ENCODE measurements around the gene GNAI1. TPM values are rescaled to one million over a fixed set of nuclear protein-coding genes. Genes with fewer than 3 reads are reported as not detected.

GNAI1 gene
- total and polyA plus RNA-seq, 2 of the 13 experiments (the other 11 are each of a cell fraction or from before 2014, with no cell fraction given), result 3.5 to 5.7 TPM

- TF ChIP-seq, protein P1, sequence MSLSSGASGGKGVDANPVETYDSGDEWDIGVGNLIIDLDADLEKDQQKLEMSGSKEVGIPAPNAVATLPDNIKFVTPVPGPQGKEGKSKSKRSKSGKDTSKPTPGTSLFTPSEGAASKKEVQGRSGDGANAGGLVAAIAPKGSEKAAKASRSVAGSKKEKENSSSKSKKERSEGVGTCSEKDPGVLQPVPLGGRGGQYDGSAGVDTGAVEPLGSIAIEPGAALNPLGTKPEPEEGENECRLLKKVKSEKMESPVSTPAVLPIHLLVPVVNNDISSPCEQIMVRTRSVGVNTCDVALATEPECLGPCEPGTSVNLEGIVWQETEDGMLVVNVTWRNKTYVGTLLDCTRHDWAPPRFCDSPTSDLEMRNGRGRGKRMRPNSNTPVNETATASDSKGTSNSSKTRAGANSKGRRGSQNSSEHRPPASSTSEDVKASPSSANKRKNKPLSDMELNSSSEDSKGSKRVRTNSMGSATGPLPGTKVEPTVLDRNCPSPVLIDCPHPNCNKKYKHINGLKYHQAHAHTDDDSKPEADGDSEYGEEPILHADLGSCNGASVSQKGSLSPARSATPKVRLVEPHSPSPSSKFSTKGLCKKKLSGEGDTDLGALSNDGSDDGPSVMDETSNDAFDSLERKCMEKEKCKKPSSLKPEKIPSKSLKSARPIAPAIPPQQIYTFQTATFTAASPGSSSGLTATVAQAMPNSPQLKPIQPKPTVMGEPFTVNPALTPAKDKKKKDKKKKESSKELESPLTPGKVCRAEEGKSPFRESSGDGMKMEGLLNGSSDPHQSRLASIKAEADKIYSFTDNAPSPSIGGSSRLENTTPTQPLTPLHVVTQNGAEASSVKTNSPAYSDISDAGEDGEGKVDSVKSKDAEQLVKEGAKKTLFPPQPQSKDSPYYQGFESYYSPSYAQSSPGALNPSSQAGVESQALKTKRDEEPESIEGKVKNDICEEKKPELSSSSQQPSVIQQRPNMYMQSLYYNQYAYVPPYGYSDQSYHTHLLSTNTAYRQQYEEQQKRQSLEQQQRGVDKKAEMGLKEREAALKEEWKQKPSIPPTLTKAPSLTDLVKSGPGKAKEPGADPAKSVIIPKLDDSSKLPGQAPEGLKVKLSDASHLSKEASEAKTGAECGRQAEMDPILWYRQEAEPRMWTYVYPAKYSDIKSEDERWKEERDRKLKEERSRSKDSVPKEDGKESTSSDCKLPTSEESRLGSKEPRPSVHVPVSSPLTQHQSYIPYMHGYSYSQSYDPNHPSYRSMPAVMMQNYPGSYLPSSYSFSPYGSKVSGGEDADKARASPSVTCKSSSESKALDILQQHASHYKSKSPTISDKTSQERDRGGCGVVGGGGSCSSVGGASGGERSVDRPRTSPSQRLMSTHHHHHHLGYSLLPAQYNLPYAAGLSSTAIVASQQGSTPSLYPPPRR (CRISPR knock-in tag; IDR thresholded peaks at IDR 0.05; ENCODE audit: borderline replicate concordance), result peak; percentile 31; the same call in 1 of the 2 replicates
- TF ChIP-seq NR2F1 (CRISPR knock-in tag; IDR thresholded peaks at IDR 0.05), result no peak
- no peak for TF ChIP-seq ZSCAN21 (CRISPR knock-in tag; IDR thresholded peaks at IDR 0.05; ENCODE audit: borderline replicate concordance)
- TF ChIP-seq ZNF644 (CRISPR knock-in tag; IDR thresholded peaks at IDR 0.05; ENCODE audit: low read depth), result peak; percentile 76
- peak; percentile 61; the same call in 1 of the 2 replicates for TF ChIP-seq HMG20B (CRISPR knock-in tag; conservative IDR thresholded peaks at IDR 0.05)
- TF ChIP-seq, protein P2, sequence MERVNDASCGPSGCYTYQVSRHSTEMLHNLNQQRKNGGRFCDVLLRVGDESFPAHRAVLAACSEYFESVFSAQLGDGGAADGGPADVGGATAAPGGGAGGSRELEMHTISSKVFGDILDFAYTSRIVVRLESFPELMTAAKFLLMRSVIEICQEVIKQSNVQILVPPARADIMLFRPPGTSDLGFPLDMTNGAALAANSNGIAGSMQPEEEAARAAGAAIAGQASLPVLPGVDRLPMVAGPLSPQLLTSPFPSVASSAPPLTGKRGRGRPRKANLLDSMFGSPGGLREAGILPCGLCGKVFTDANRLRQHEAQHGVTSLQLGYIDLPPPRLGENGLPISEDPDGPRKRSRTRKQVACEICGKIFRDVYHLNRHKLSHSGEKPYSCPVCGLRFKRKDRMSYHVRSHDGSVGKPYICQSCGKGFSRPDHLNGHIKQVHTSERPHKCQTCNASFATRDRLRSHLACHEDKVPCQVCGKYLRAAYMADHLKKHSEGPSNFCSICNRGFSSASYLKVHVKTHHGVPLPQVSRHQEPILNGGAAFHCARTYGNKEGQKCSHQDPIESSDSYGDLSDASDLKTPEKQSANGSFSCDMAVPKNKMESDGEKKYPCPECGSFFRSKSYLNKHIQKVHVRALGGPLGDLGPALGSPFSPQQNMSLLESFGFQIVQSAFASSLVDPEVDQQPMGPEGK (CRISPR knock-in tag; IDR thresholded peaks at IDR 0.05), result peak; percentile 63
- no peak; the same call in 1 of the 2 replicates for TF ChIP-seq LCORL (IDR thresholded peaks at IDR 0.05)
- TF ChIP-seq LCORL (CRISPR knock-in tag; IDR thresholded peaks at IDR 0.05), result 0 out of 2 replicates have a peak, but pooled peaks have one; percentile 27
- no peak for TF ChIP-seq ARHGAP35 (CRISPR knock-in tag; IDR thresholded peaks at IDR 0.05; ENCODE audit: borderline replicate concordance)
- peak; percentile 46; the same call in 1 of the 2 replicates for TF ChIP-seq NR2F2 (IDR thresholded peaks at IDR 0.05; ENCODE audit: borderline replicate concordance, low read depth)
- TF ChIP-seq NFYB (CRISPR knock-in tag; IDR thresholded peaks at IDR 0.05), result no peak
- no peak for TF ChIP-seq ZNF382 (CRISPR knock-in tag; IDR thresholded peaks at IDR 0.05; ENCODE audit: borderline replicate concordance)
- TF ChIP-seq TRAFD1 (CRISPR knock-in tag; IDR thresholded peaks at IDR 0.05; ENCODE audit: borderline replicate concordance), result no peak
- TF ChIP-seq, protein P3, sequence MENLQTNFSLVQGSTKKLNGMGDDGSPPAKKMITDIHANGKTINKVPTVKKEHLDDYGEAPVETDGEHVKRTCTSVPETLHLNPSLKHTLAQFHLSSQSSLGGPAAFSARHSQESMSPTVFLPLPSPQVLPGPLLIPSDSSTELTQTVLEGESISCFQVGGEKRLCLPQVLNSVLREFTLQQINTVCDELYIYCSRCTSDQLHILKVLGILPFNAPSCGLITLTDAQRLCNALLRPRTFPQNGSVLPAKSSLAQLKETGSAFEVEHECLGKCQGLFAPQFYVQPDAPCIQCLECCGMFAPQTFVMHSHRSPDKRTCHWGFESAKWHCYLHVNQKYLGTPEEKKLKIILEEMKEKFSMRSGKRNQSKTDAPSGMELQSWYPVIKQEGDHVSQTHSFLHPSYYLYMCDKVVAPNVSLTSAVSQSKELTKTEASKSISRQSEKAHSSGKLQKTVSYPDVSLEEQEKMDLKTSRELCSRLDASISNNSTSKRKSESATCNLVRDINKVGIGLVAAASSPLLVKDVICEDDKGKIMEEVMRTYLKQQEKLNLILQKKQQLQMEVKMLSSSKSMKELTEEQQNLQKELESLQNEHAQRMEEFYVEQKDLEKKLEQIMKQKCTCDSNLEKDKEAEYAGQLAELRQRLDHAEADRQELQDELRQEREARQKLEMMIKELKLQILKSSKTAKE (CRISPR knock-in tag; IDR thresholded peaks at IDR 0.05; ENCODE audit: borderline replicate concordance), result no peak
- no peak for TF ChIP-seq ZNF619 (CRISPR knock-in tag; IDR thresholded peaks at IDR 0.05)
- TF ChIP-seq ZSCAN9 (CRISPR knock-in tag; IDR thresholded peaks at IDR 0.05; ENCODE audit: borderline replicate concordance), result 0 out of 2 replicates have a peak, but pooled peaks have one; percentile 35
- TF ChIP-seq ATF1 (CRISPR knock-in tag; IDR thresholded peaks at IDR 0.05), result peak; percentile 23; the same call in 1 of the 2 replicates
- TF ChIP-seq ATF3 (CRISPR knock-in tag; IDR thresholded peaks at IDR 0.05), result no peak
- peak; percentile 96 for TF ChIP-seq SOX5 (CRISPR knock-in tag; IDR thresholded peaks at IDR 0.05; ENCODE audit: borderline replicate concordance)
- TF ChIP-seq FOXK2 (IDR thresholded peaks at IDR 0.05), result peak; percentile 80
These were observed 75.8 kb downstream of the GNAI1 start (continued) for GRCh38 chr7:80210400-80210799.
